PFSK-1 (cell line): Measurements from ENCODE around the gene MYH10.

ENCODE experiments used
- POLR2AphosphoS5 ChIP-seq: IDR thresholded peaks from 2 replicates; pipeline ENCODE4 v1.6.1; 2012; ENCODE audit warnings: low read depth, mild to moderate bottlenecking, control low read depth, low read length, moderate library complexity
- SIN3A ChIP-seq: IDR thresholded peaks from 2 replicates; pipeline ENCODE4 v1.6.1; 2012; ENCODE audit warnings: mild to moderate bottlenecking, low read length, moderate library complexity, borderline replicate concordance; ENCODE audit not compliant: insufficient read depth
- TAF1 ChIP-seq: IDR thresholded peaks from 2 replicates; pipeline ENCODE4 v1.6.1; 2012; ENCODE audit warnings: low read length, control low read depth, borderline replicate concordance; ENCODE audit not compliant: insufficient read depth
- TF ChIP-seq, protein P1 (sequence below), 2 experiments: IDR thresholded peaks; 2 replicates each; pipeline versions ENCODE4 v1.6.1 to v1.8.0; 2011 to 2012; ENCODE audit warnings: low read depth in 2 of 2, low read length in 2 of 2, control low read depth in 1 of 2, inconsistent platforms in 1 of 2, mild to moderate bottlenecking in 1 of 2, moderate library complexity in 1 of 2; ENCODE audit not compliant: insufficient read depth in 1 of 2

DNA sequence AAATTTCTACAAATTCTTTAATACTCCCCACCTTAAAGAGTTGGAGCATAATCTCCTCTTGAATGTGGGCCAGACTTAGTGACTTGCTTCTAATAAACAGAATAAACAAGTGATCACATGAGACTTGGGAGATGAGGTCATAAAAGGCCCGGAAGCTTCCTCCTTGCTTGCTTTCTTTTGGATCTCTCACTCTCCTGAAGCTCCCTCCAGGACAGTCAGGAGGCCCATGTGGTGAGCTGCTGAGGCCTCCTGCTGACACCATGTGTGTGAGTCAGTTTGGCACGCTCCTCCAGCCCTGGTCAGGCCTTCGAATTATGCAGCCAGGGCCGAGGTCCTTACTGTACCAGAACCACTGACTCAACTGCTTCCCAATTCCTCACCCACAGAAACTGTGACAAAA, 141.6 kb downstream of the MYH10 start:
- TF ChIP-seq, protein P1, sequence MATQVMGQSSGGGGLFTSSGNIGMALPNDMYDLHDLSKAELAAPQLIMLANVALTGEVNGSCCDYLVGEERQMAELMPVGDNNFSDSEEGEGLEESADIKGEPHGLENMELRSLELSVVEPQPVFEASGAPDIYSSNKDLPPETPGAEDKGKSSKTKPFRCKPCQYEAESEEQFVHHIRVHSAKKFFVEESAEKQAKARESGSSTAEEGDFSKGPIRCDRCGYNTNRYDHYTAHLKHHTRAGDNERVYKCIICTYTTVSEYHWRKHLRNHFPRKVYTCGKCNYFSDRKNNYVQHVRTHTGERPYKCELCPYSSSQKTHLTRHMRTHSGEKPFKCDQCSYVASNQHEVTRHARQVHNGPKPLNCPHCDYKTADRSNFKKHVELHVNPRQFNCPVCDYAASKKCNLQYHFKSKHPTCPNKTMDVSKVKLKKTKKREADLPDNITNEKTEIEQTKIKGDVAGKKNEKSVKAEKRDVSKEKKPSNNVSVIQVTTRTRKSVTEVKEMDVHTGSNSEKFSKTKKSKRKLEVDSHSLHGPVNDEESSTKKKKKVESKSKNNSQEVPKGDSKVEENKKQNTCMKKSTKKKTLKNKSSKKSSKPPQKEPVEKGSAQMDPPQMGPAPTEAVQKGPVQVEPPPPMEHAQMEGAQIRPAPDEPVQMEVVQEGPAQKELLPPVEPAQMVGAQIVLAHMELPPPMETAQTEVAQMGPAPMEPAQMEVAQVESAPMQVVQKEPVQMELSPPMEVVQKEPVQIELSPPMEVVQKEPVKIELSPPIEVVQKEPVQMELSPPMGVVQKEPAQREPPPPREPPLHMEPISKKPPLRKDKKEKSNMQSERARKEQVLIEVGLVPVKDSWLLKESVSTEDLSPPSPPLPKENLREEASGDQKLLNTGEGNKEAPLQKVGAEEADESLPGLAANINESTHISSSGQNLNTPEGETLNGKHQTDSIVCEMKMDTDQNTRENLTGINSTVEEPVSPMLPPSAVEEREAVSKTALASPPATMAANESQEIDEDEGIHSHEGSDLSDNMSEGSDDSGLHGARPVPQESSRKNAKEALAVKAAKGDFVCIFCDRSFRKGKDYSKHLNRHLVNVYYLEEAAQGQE (IDR thresholded peaks at IDR 0.05; ENCODE audit: insufficient read depth in 1 of 2, low read depth in 2 of 2, low read length in 2 of 2) = no peak
- TF ChIP-seq TAF1 (no peak), POLR2AphosphoS5 (no peak), SIN3A (no peak)
